HG02973 (cell line): ENCODE measurements around the gene WAC.

Source experiments
- ATAC-seq: cut with Tn5 transposase; IDR thresholded peaks from one replicate; pipeline ENCODE4 v1.9.1; 2021; ENCODE audit warnings: moderate library complexity; ENCODE audit not compliant: unreplicated experiment

Gene WAC

GRCh38 chr10:28523725-28524252 is 9.1 kb upstream of the WAC start:
- no peak for ATAC-seq

- no peak for ATAC-seq
Measured at GRCh38 chr10:28530751-28531150, 2.2 kb upstream of the WAC start.

- ATAC-seq = peak; percentile 2
Measured at GRCh38 chr10:28533186-28533564, 257 bp downstream of the WAC start.

- ATAC-seq = peak; percentile 18
Measured at GRCh38 chr10:28533571-28534304, 820 bp downstream of the WAC start.

- no peak for ATAC-seq
Measured at GRCh38 chr10:28535846-28536245, 2.9 kb downstream of the WAC start.

GRCh38 chr10:28538595-28538994 is 5.7 kb downstream of the WAC start:
- ATAC-seq = no peak

- no peak for ATAC-seq
Measured at GRCh38 chr10:28540145-28540544, 7.2 kb downstream of the WAC start.

GRCh38 chr10:28541717-28542365 is 8.9 kb downstream of the WAC start:
- no peak for ATAC-seq

GRCh38 chr10:28542728-28543127 is 9.8 kb downstream of the WAC start:
- ATAC-seq = no peak

- no peak for ATAC-seq
Measured at GRCh38 chr10:28544058-28544457, 11.1 kb downstream of the WAC start.

- no peak for ATAC-seq
Measured at GRCh38 chr10:28545967-28546644, 13.2 kb downstream of the WAC start.

GRCh38 chr10:28548781-28549498 is 16.0 kb downstream of the WAC start:
- ATAC-seq = no peak

GRCh38 chr10:28551086-28551485 is 18.2 kb downstream of the WAC start:
- no peak for ATAC-seq

- no peak for ATAC-seq
Measured at GRCh38 chr10:28552775-28553174, 19.9 kb downstream of the WAC start.

GRCh38 chr10:28554009-28554408 is 21.1 kb downstream of the WAC start:
- ATAC-seq = no peak

- ATAC-seq = no peak
Measured at GRCh38 chr10:28554952-28555351, 22.0 kb downstream of the WAC start.

- no peak for ATAC-seq
Measured at GRCh38 chr10:28555358-28555757, 22.4 kb downstream of the WAC start.

- no peak for ATAC-seq
Measured at GRCh38 chr10:28556142-28556541, 23.2 kb downstream of the WAC start.

GRCh38 chr10:28558186-28558585 is 25.3 kb downstream of the WAC start:
- ATAC-seq = no peak

GRCh38 chr10:28558923-28559508 is 26.1 kb downstream of the WAC start:
- ATAC-seq = no peak

- no peak for ATAC-seq
Measured at GRCh38 chr10:28559618-28560017, 26.7 kb downstream of the WAC start.
